K562 (cell line): ENCODE measurements around the gene FABP2. TPM values are rescaled to one million over a fixed set of nuclear protein-coding genes. Genes with fewer than 3 reads are reported as not detected.

ENCODE experiments used
- BRF1 ChIP-seq: IDR thresholded peaks from 3 replicates; pipeline ENCODE4 v1.6.1; 2011; ENCODE audit warnings: borderline replicate concordance, mild to moderate bottlenecking; ENCODE audit not compliant: insufficient read length; ENCODE audit errors: extremely low read depth
- DIDO1 ChIP-seq: fragments of 450-650 bp; IDR thresholded peaks from 2 replicates; pipeline ENCODE4 v1.6.1; 2016; ENCODE audit warnings: low read depth, missing biosample characterization, missing genetic modification characterization
- EP400 ChIP-seq: fragments of 450-650 bp; IDR thresholded peaks from 2 replicates; pipeline ENCODE4 v1.6.1; 2017; ENCODE audit warnings: antibody characterized with exemption, mild to moderate bottlenecking, moderate library complexity
- FOXK1 ChIP-seq: sonication (generic); formaldehyde crosslinking; IDR thresholded peaks from 2 replicates; pipeline ENCODE4 v1.8.0; 2022; ENCODE audit warnings: missing genetic modification reagents, mild to moderate bottlenecking, borderline replicate concordance
- GMEB1 ChIP-seq: fragments of 250-450 bp; sonication (Bioruptor Pico); IDR thresholded peaks from 2 replicates; pipeline ENCODE4 v1.4.0; 2020; ENCODE audit warnings: mild to moderate bottlenecking
- HMBOX1 ChIP-seq: sonication (generic); IDR thresholded peaks from 2 replicates; pipeline ENCODE4 v1.6.1; 2016
- MAZ ChIP-seq, 2 experiments: fragments of 450-650 bp in 1 of 2; sonication (generic) in 1 of 2; formaldehyde crosslinking; IDR thresholded peaks in 1 of 2; conservative IDR thresholded peaks in 1 of 2; 2 replicates each; pipeline versions ENCODE4 v1.4.0 to v1.5.0; 2020; ENCODE audit warnings: mild to moderate bottlenecking in 1 of 2, missing genetic modification reagents in 1 of 2
- MIER1 ChIP-seq: fragments of 450-650 bp; IDR thresholded peaks from 2 replicates; pipeline ENCODE4 v1.6.1; 2016; ENCODE audit warnings: antibody characterized with exemption, mild to moderate bottlenecking, low read depth
- MXI1 ChIP-seq: IDR thresholded peaks from 2 replicates; pipeline ENCODE4 v1.6.1; 2011; ENCODE audit warnings: low read depth, mild to moderate bottlenecking, improper control_type of control experiment, low read length
- TEAD4 ChIP-seq, 2 experiments: sonication (generic) in 1 of 2; formaldehyde crosslinking in 1 of 2; IDR thresholded peaks; 2 replicates each; pipeline versions ENCODE4 v1.6.1 to v1.8.0; 2012 to 2022; ENCODE audit warnings: borderline replicate concordance in 1 of 2, inconsistent platforms in 1 of 2, low read length in 1 of 2, mild to moderate bottlenecking in 1 of 2, missing genetic modification reagents in 1 of 2
- ZNF24 ChIP-seq: fragments of 450-650 bp; IDR thresholded peaks from 2 replicates; pipeline ENCODE4 v1.6.1; 2016
- ZNF609 ChIP-seq: sonication (generic); formaldehyde crosslinking; IDR thresholded peaks from 2 replicates; pipeline ENCODE4 v1.8.1; 2023; ENCODE audit warnings: missing genetic modification reagents, mild to moderate bottlenecking, borderline replicate concordance
- ZNF639 ChIP-seq, 2 experiments: fragments of 200-800 bp in 1 of 2; sonication (Bioruptor generic) in 1 of 2; sonication (generic) in 1 of 2; formaldehyde crosslinking in 1 of 2; IDR thresholded peaks in 1 of 2; conservative IDR thresholded peaks in 1 of 2; 2 replicates each; pipeline versions ENCODE4 v1.5.0 to v1.6.1; 2016 to 2020; ENCODE audit warnings: missing compliant biosample characterization in 1 of 2, missing genetic modification characterization in 1 of 2, missing genetic modification reagents in 1 of 2
- ZNF699 ChIP-seq: fragments of 250-450 bp; sonication (Bioruptor Pico); IDR thresholded peaks from 2 replicates; pipeline ENCODE4 v1.8.0; 2021; ENCODE audit warnings: mild to moderate bottlenecking, moderate library complexity; ENCODE audit not compliant: insufficient replicate concordance
- polyA plus RNA-seq, 8 experiments: library from polyadenylated mRNA; depleted of rRNA in 4 of 8; stranded (reverse) in 5 of 8; unstranded in 3 of 8; fragments of >200 nt; fragmentation: Nextera tagmentation in 2 of 8; fragmentation: Illumina TruSeq in 1 of 8; extraction: Ambion mirVana in 2 of 8; extraction: Trizol in 1 of 8; gene quantifications; 2 replicates each; pipeline versions ENCODE4 v1.2.1 to v1.2.3, GENCODE V29; 2011 to 2014; ENCODE audit warnings: inconsistent platforms in 1 of 8, missing spikeins in 1 of 8
- total RNA-seq, 7 experiments: library from RNA; depleted of rRNA in 6 of 7; stranded (reverse); fragments of >200 nt in 6 of 7; fragmentation: Illumina TruSeq in 2 of 7; extraction: Trizol in 2 of 7; gene quantifications; 2 replicates each; pipeline versions ENCODE4 v1.2.1 to v1.2.3, GENCODE V29; 2011 to 2021; ENCODE audit warnings: low replicate concordance in 1 of 7

The FABP2 gene
- total and polyA plus RNA-seq, 9 of the 15 experiments (the other 6 are each of a cell fraction or from before 2014, with no cell fraction given), result not detected

GRCh38 chr4:119300101-119300978 is 21.6 kb downstream of the FABP2 start (continued):
- TF ChIP-seq MIER1 (0 out of 2 replicates have a peak, but pooled peaks have one; percentile 34), ZNF24 (peak; percentile 77), TEAD4 (IDR thresholded peaks at IDR 0.05; ENCODE audit: low read length) (0 out of 2 replicates have a peak, but pooled peaks have one; percentile 32), TEAD4 (CRISPR knock-in tag; IDR thresholded peaks at IDR 0.05; ENCODE audit: borderline replicate concordance) (no peak), GMEB1 (CRISPR knock-in tag) (peak; percentile 44; the same call in 1 of the 2 replicates), ZNF699 (no peak), DIDO1 (peak; percentile 28; the same call in 1 of the 2 replicates), EP400 (peak; percentile 69), FOXK1 (peak; percentile 73; the same call in 1 of the 2 replicates), ZNF639 (CRISPR knock-in tag; conservative IDR thresholded peaks at IDR 0.05 in 1 of 2, IDR thresholded peaks at IDR 0.05 in 1 of 2) (peak in 1 of 2 experiments; percentile 52; a peak in 2 of 4 replicates), BRF1 (no peak), HMBOX1 (peak; percentile 10; the same call in 1 of the 2 replicates), ZNF609 (CRISPR knock-in tag) (no peak), MAZ (CRISPR knock-in tag; conservative IDR thresholded peaks at IDR 0.05 in 1 of 2, IDR thresholded peaks at IDR 0.05 in 1 of 2) (peak in 1 of 2 experiments; percentile 72; a peak in 2 of 4 replicates), MXI1 (no peak)
